SK-N-SH treated with all-trans-retinoic acid at 6 μM for 48 hours (cell line): Measurements from ENCODE around the gene B3GAT1.

Source experiments
- ATAC-seq: fragments of 200-7000 bp; cut with Tn5 transposase; 3 replicates; pipeline ENCODE4 v1.9.1; 2020; ENCODE audit warnings: mild to moderate bottlenecking, moderate library complexity
- ARNTL ChIP-seq: fragments of 450-650 bp; formaldehyde crosslinking; IDR thresholded peaks from 2 replicates; pipeline ENCODE4 v1.5.0; 2020; ENCODE audit warnings: low read depth, mild to moderate bottlenecking, moderate library complexity, borderline replicate concordance
- BACH2 ChIP-seq: fragments of 250-450 bp; sonication (Bioruptor Pico); IDR thresholded peaks from 2 replicates; pipeline ENCODE4 v1.9.0; 2021; ENCODE audit warnings: mild to moderate bottlenecking, borderline replicate concordance
- CREB5 ChIP-seq: fragments of 250-450 bp; sonication (Bioruptor Pico); IDR thresholded peaks from 2 replicates; pipeline ENCODE4 v1.5.1; 2020; ENCODE audit warnings: low read depth, mild to moderate bottlenecking, moderate library complexity
- CSDC2 ChIP-seq: fragments of 250-450 bp; sonication (Bioruptor Pico); IDR thresholded peaks from 2 replicates; pipeline ENCODE4 v1.5.0; 2020; ENCODE audit warnings: mild to moderate bottlenecking, moderate library complexity
- CSRNP3 ChIP-seq: fragments of 250-450 bp; sonication (Bioruptor Pico); IDR thresholded peaks from 2 replicates; pipeline ENCODE4 v1.5.1; 2021; ENCODE audit warnings: mild to moderate bottlenecking, moderate library complexity
- ESRRG ChIP-seq: fragments of 250-450 bp; sonication (Bioruptor Pico); IDR thresholded peaks from 2 replicates; pipeline ENCODE4 v1.6.1; 2021; ENCODE audit warnings: mild to moderate bottlenecking
- GLIS3 ChIP-seq: fragments of 250-450 bp; sonication (Bioruptor Pico); IDR thresholded peaks from 2 replicates; pipeline ENCODE4 v1.5.0; 2020; ENCODE audit warnings: mild to moderate bottlenecking, moderate library complexity
- ISL1 ChIP-seq: fragments of 250-450 bp; sonication (Bioruptor Pico); IDR thresholded peaks from 2 replicates; pipeline ENCODE4 v2.1.2; 2022; ENCODE audit warnings: mild to moderate bottlenecking, moderate library complexity
- OSR1 ChIP-seq: fragments of 250-450 bp; sonication (Bioruptor Pico); IDR thresholded peaks from 2 replicates; pipeline ENCODE4 v1.8.0; 2022; ENCODE audit warnings: moderate library complexity, mild to moderate bottlenecking, inconsistent platforms
- PATZ1 ChIP-seq: fragments of 250-450 bp; sonication (Bioruptor Pico); IDR thresholded peaks from 2 replicates; pipeline ENCODE4 v1.8.0; 2020; ENCODE audit warnings: mild to moderate bottlenecking, moderate library complexity, borderline replicate concordance
- POU6F1 ChIP-seq: fragments of 250-450 bp; sonication (Bioruptor Pico); IDR thresholded peaks from 2 replicates; pipeline ENCODE4 v1.8.0; 2021; ENCODE audit warnings: low read depth, mild to moderate bottlenecking, moderate library complexity, borderline replicate concordance
- PPARA ChIP-seq: fragments of 250-450 bp; sonication (Bioruptor Pico); IDR thresholded peaks from 2 replicates; pipeline ENCODE4 v1.5.0; 2020; ENCODE audit warnings: mild to moderate bottlenecking, borderline replicate concordance
- TCF4 ChIP-seq: fragments of 250-450 bp; sonication (Bioruptor Pico); IDR thresholded peaks from 2 replicates; pipeline ENCODE4 v1.8.0; 2021; ENCODE audit warnings: mild to moderate bottlenecking, moderate library complexity, borderline replicate concordance
- TOX ChIP-seq: fragments of 250-450 bp; sonication (Bioruptor Pico); IDR thresholded peaks from 2 replicates; pipeline ENCODE4 v1.8.0; 2021; ENCODE audit warnings: mild to moderate bottlenecking, moderate library complexity, borderline replicate concordance
- TSHZ2 ChIP-seq: fragments of 250-450 bp; sonication (Bioruptor Pico); IDR thresholded peaks from 2 replicates; pipeline ENCODE4 v1.5.0; 2020; ENCODE audit warnings: mild to moderate bottlenecking, moderate library complexity
- ZC3H10 ChIP-seq: fragments of 250-450 bp; sonication (Bioruptor Pico); IDR thresholded peaks from 2 replicates; pipeline ENCODE4 v1.5.1; 2021; ENCODE audit warnings: mild to moderate bottlenecking, moderate library complexity
- ZFP30 ChIP-seq: fragments of 450-650 bp; formaldehyde crosslinking; IDR thresholded peaks from 2 replicates; pipeline ENCODE4 v1.5.0; 2022; ENCODE audit warnings: mild to moderate bottlenecking, moderate library complexity
- ZNF565 ChIP-seq: fragments of 450-650 bp; formaldehyde crosslinking; conservative IDR thresholded peaks from 2 replicates; pipeline ENCODE4 v1.5.0; 2020; ENCODE audit warnings: low read depth, mild to moderate bottlenecking, moderate library complexity
- ZNF70 ChIP-seq: fragments of 450-650 bp; formaldehyde crosslinking; IDR thresholded peaks from 2 replicates; pipeline ENCODE4 v1.5.0; 2020; ENCODE audit warnings: mild to moderate bottlenecking, moderate library complexity
- ZNF8 ChIP-seq: fragments of 450-650 bp; formaldehyde crosslinking; IDR thresholded peaks from 2 replicates; pipeline ENCODE4 v1.5.0; 2020; ENCODE audit warnings: mild to moderate bottlenecking, moderate library complexity

Gene B3GAT1

GRCh38 chr11:134340354-134340964 lies 71.6 kb downstream of the B3GAT1 start (continued):
- no peak for TF ChIP-seq POU6F1 (CRISPR knock-in tag)
- TF ChIP-seq TOX (CRISPR knock-in tag), result no peak
- TF ChIP-seq CREB5 (CRISPR knock-in tag), result no peak

GRCh38 chr11:134339756-134340155 lies 72.3 kb downstream of the B3GAT1 start:
- no peak for TF ChIP-seq GLIS3 (CRISPR knock-in tag)
- no peak for TF ChIP-seq PPARA (CRISPR knock-in tag)
- no peak for TF ChIP-seq ESRRG (CRISPR knock-in tag)
- no peak for TF ChIP-seq ISL1 (CRISPR knock-in tag)
- no peak for TF ChIP-seq POU6F1 (CRISPR knock-in tag)
- TF ChIP-seq BACH2 (CRISPR knock-in tag), result no peak
- no peak for TF ChIP-seq TCF4 (CRISPR knock-in tag)
- no peak for TF ChIP-seq ZNF8 (CRISPR knock-in tag)
- no peak for TF ChIP-seq ARNTL (CRISPR knock-in tag)
- no peak for TF ChIP-seq CSRNP3 (CRISPR knock-in tag)
- TF ChIP-seq ZNF70, result no peak
- TF ChIP-seq ZNF565, result no peak
- no peak for TF ChIP-seq PATZ1 (CRISPR knock-in tag)
- no peak for TF ChIP-seq OSR1 (CRISPR knock-in tag)
- no peak for TF ChIP-seq ZC3H10 (CRISPR knock-in tag)
- no peak for TF ChIP-seq TSHZ2 (CRISPR knock-in tag)
- TF ChIP-seq TOX (CRISPR knock-in tag), result no peak
- TF ChIP-seq ZFP30 (CRISPR knock-in tag), result no peak
- no peak for ATAC-seq

- TF ChIP-seq CREB5 (CRISPR knock-in tag) (no peak), ZNF565 (no peak), ZNF8 (CRISPR knock-in tag) (no peak), CSDC2 (CRISPR knock-in tag) (no peak), TSHZ2 (CRISPR knock-in tag) (no peak), ZFP30 (CRISPR knock-in tag) (no peak)
These were observed 73.4 kb downstream of the B3GAT1 start for GRCh38 chr11:134338654-134339053.

More at GRCh38 chr11:134338654-134339053, 73.4 kb downstream of the B3GAT1 start:
- ATAC-seq, result no peak
